ENCODE data around the gene RNASEH1. TPM values are rescaled to one million over a fixed set of nuclear protein-coding genes. Genes with fewer than 3 reads are reported as not detected.

The RNASEH1 gene
- total and polyA plus RNA-seq, 2 of the 8 experiments (the other 6 are each of a cell fraction or from before 2014, with no cell fraction given), result 11.7 to 42.7 TPM

DNA sequence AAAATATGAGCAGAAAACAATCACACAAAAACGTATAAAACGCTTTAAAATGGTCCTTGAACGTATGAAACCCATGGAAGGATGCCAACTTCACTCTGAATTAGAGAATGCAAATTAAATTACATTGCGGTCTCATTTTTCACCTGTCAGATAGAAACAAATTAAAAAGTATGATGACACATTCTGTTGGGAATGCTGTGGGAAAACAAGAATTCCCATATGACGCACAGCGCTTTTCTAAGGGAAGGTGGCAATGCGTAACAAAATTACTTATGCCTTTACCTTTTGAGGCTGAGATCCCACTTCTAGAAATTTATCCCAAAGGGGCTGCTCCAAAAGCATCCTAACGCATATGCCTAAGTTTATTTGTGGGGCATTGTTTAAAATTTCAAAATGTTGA is 13.2 kb upstream of the RNASEH1 start:
- H3K4ac ChIP-seq (replicated peaks; ENCODE audit: insufficient read length, low read depth, low read length), result no peak overlapping the region
- POLR2A ChIA-PET (ENCODE audit: partially characterized antibody), result interaction anchor here (1.5 to 2.4 kb wide), 2 partner anchors 8 to 13 kb away, joined by 7 to 15 read pairs; partner anchors contain the start of gene RNASEH1
- H2AK5ac ChIP-seq (ENCODE audit: low read depth, low read length), result no peak overlapping the region
- no peak overlapping the region for H2BK20ac ChIP-seq (ENCODE audit: low read length)
- H2AFZ ChIP-seq (ENCODE audit: low read length), result no peak overlapping the region
- H3K14ac ChIP-seq (ENCODE audit: insufficient read length), result no peak overlapping the region
- peaks cover 7 to 12% of the 10 kb centered on the region in 2 experiments for H3K79me2 ChIP-seq (ENCODE audit: control insufficient read depth in 1 of 2, insufficient read depth in 2 of 2, low read length in 2 of 2)
- no peak overlapping the region for H4K5ac ChIP-seq (ENCODE audit: insufficient read length, low read depth, low read length)
- no peak overlapping the region for H3K56ac ChIP-seq (replicated peaks; ENCODE audit: insufficient read length, low read depth, low read length)
- peaks cover 0 to under 1% (median 0%) of the 10 kb centered on the region in 4 experiments; a peak in 2 of 7 replicates for H3K4me1 ChIP-seq (replicated peaks in 1 of 4; ENCODE audit: control insufficient read depth in 3 of 4, insufficient read depth in 4 of 4, low read length in 3 of 4)
- no peak overlapping the region for H3K23ac ChIP-seq (ENCODE audit: insufficient read length)
- CTCF ChIA-PET (ENCODE audit: partially characterized antibody), result no interaction called here
- FAIRE-seq (no peak), DNase-seq (ENCODE audit: low read depth in 1 of 2, low spot score in 2 of 2) (no peak)
- H4K8ac ChIP-seq (ENCODE audit: extremely low read depth, insufficient read depth, low read length), result no peak overlapping the region
- H3K18ac ChIP-seq (ENCODE audit: extremely low read depth, low read length), result no peak overlapping the region
- H3K9me3 ChIP-seq (ENCODE audit: insufficient read depth in 2 of 2, low read depth in 1 of 2, low read length in 1 of 2), result no peaks in the 10 kb centered on the region
- H4K91ac ChIP-seq (replicated peaks; ENCODE audit: insufficient read length, low read length), result no peak overlapping the region
- TF ChIP-seq RFX5 (IDR thresholded peaks at IDR 0.05; ENCODE audit: borderline replicate concordance, low read depth, low read length) (no peak), BRCA1 (IDR thresholded peaks at IDR 0.05; ENCODE audit: low read depth, low read length) (no peak), RNF2 (IDR thresholded peaks at IDR 0.05; ENCODE audit: borderline replicate concordance, low read depth, low read length, missing control alignments, poor library complexity, severe bottlenecking) (no peak), SP2 (IDR thresholded peaks at IDR 0.05; ENCODE audit: low read length) (no peak), CHD1 (IDR thresholded peaks at IDR 0.05; ENCODE audit: low read depth, low read length) (no peak), HDAC2 (IDR thresholded peaks at IDR 0.05; ENCODE audit: borderline replicate concordance in 1 of 2, low read depth in 2 of 2, low read length in 2 of 2) (no peak), JUND (IDR thresholded peaks at IDR 0.05; ENCODE audit: low read length) (no peak), EP300 (IDR thresholded peaks at IDR 0.05; ENCODE audit: borderline replicate concordance in 1 of 2, low read depth in 2 of 2, low read length in 2 of 2) (no peak), RXRA (IDR thresholded peaks at IDR 0.05; ENCODE audit: insufficient read depth, low read depth, low read length) (no peak), SRF (IDR thresholded peaks at IDR 0.05; ENCODE audit: low read depth, low read length) (no peak), KDM5A (IDR thresholded peaks at IDR 0.05; ENCODE audit: low read length) (no peak)
- peaks cover 0 to 5% (median under 1%) of the 10 kb centered on the region in 4 experiments; a peak in 3 of 8 replicates for H3K36me3 ChIP-seq (ENCODE audit: control insufficient read depth in 2 of 4, insufficient read depth in 4 of 4, low read length in 3 of 4)
- no peak overlapping the region for H3K9ac ChIP-seq (replicated peaks in 1 of 4; ENCODE audit: extremely low read depth in 1 of 4, low read depth in 3 of 4, low read length in 3 of 4)
- no peak overlapping the region for H2BK120ac ChIP-seq (replicated peaks; ENCODE audit: low read depth, low read length)
- H3K4me3 ChIP-seq (ENCODE audit: extremely low read depth in 1 of 4, insufficient read depth in 2 of 4, low read depth in 3 of 4, low read length in 4 of 4), result no peak overlapping the region
- H3K79me1 ChIP-seq (ENCODE audit: low read depth, low read length), result no peaks in the 10 kb centered on the region; the same call in 1 of the 2 replicates
- H3K4me2 ChIP-seq (ENCODE audit: insufficient read depth in 1 of 2, low read depth in 2 of 2, low read length in 2 of 2), result no peak overlapping the region
- no peak overlapping the region for H2BK12ac ChIP-seq (ENCODE audit: low read depth, low read length)
- no peak overlapping the region for H3K27ac ChIP-seq (ENCODE audit: low read depth, low read length)
- no peak overlapping the region for H2BK15ac ChIP-seq (ENCODE audit: low read length)
- H2BK5ac ChIP-seq (ENCODE audit: low read depth, low read length), result no peak overlapping the region
- 88% methylated on average over 8 of the region's 8 CpGs; no CpG with 5 or more reads in 1 of the 2 experiments for WGBS, 2 experiments (ENCODE audit: extremely low coverage in 1 of 2, insufficient coverage in 1 of 2, insufficient read length in 1 of 2, insufficient replicate concordance in 2 of 2, low coverage in 1 of 2, low lambda C conversion rate in 2 of 2, missing lambda C conversion rate in 1 of 2)
- no peaks in the 10 kb centered on the region for H3K27me3 ChIP-seq (replicated peaks in 1 of 4; ENCODE audit: control insufficient read depth in 3 of 4, extremely low read depth in 1 of 4, insufficient read depth in 3 of 4, low read length in 3 of 4)
- peaks cover 4% of the 10 kb centered on the region for H3K23me2 ChIP-seq (ENCODE audit: low read depth, low read length)
- peaks cover 5 to 6% of the 10 kb centered on the region in 2 experiments for H4K20me1 ChIP-seq (replicated peaks in 1 of 2; ENCODE audit: control insufficient read depth in 1 of 2, insufficient read depth in 2 of 2, low read length in 2 of 2)

Measured in H1 (cell line).